Kidney (tissue), 14 donors: ENCODE measurements around the gene NCOA3. TPM values are rescaled to one million over a fixed set of nuclear protein-coding genes. Genes with fewer than 3 reads are reported as not detected.

ENCODE experiments used
- DNase-seq, 5 donors: peaks; one replicate each; pipeline ENCODE4 v3.0.0-alpha.2; 2013 to 2020
- FAIRE-seq: peaks from 2 replicates; lab custom pipeline; 2012; peaks lifted over from hg19 to GRCh38; lab: Jason Lieb, UNC
- H3K27ac ChIP-seq, 2 donors: one replicate each; pipeline ENCODE4 v1.7.0; 2013; ENCODE audit warnings: low read depth in 2 of 2, low read length in 2 of 2, inconsistent platforms in 1 of 2
- H3K27me3 ChIP-seq: one replicate; pipeline ENCODE4 v1.7.1; 2013; ENCODE audit warnings: low read length, inconsistent platforms; ENCODE audit not compliant: control insufficient read depth, insufficient read depth
- H3K36me3 ChIP-seq, 3 donors: one replicate each; pipeline versions ENCODE4 v1.7.0 to v1.7.1; 2013; ENCODE audit warnings: low read length in 3 of 3, control low read depth in 1 of 3, inconsistent platforms in 1 of 3; ENCODE audit not compliant: insufficient read depth in 3 of 3, control insufficient read depth in 2 of 3
- H3K4me1 ChIP-seq, 3 donors: one replicate each; pipeline versions ENCODE4 v1.7.0 to v1.7.1; 2013; ENCODE audit warnings: low read length in 3 of 3, inconsistent platforms in 1 of 3, low read depth in 1 of 3; ENCODE audit not compliant: control insufficient read depth in 2 of 3, insufficient read depth in 2 of 3
- H3K4me3 ChIP-seq, 3 donors: one replicate each; pipeline versions ENCODE4 v1.7.0 to v1.8.1; 2013; ENCODE audit warnings: low read length in 3 of 3, control low read depth in 1 of 3, inconsistent platforms in 1 of 3
- H3K9ac ChIP-seq, 3 donors: one replicate each; pipeline versions ENCODE4 v1.7.0 to v1.7.1; 2013; ENCODE audit warnings: low read length in 3 of 3, control low read depth in 1 of 3, inconsistent platforms in 1 of 3
- H3K9me3 ChIP-seq, 3 donors: one replicate each; pipeline versions ENCODE4 v1.7.0 to v1.7.1; 2013; ENCODE audit warnings: low read length in 3 of 3, control low read depth in 1 of 3, inconsistent platforms in 1 of 3; ENCODE audit not compliant: control insufficient read depth in 2 of 3, insufficient read depth in 1 of 3
- intact Hi-C: fragments of 100-400 bp; cut with DNase I; formaldehyde crosslinking; loops from one replicate; pipeline ENCODE4 v1.11.1; 2022
- polyA plus RNA-seq: library from polyadenylated mRNA; stranded (reverse); fragments of 350-450 nt; fragmentation: Illumina TruSeq; extraction: RNeasy Lipid Tissue Mini Kit (QIAGEN cat#74804); gene quantifications from one replicate; pipeline ENCODE4 v1.2.3, GENCODE V29; 2014; ENCODE audit warnings: low read depth, low replicate concordance; ENCODE audit not compliant: insufficient read depth
- total RNA-seq: library from RNA; stranded (reverse); fragmentation: NEBNext Ultra II Directional; extraction: Animal tissue kit (Norgen Biotek cat#: 25700); gene quantifications from one replicate; pipeline ENCODE4 v1.2.1, GENCODE V29; 2021
- TF ChIP-seq, protein P1 (sequence below): IDR thresholded peaks from 3 replicates; pipeline ENCODE4 v1.5.1; 2012; ENCODE audit warnings: mild to moderate bottlenecking, moderate library complexity, borderline replicate concordance; ENCODE audit not compliant: insufficient read depth; ENCODE audit errors: extremely low read depth
- donor health status: control.
- donor health status: control.
- donor health status: control.
- donor health status: control.
- donor health status: control.
- donor health status: DM: yes; HTN: yes; CAD: no.
- donor health status: Normal renal cell carcinoma (clear cell type).

NCOA3 gene
- total and polyA plus RNA-seq, 2 donors from 2014 or later: 4.9 to 38.8 TPM

GRCh38 chr20:47502271-47503239, 868 bp downstream of the NCOA3 start:
- H3K9ac ChIP-seq: peak overlapping the region; percentile 77 to 84 (median 79)
- H3K36me3 ChIP-seq: no peaks in the 10 kb centered on the region
- intact Hi-C loops: no loop called here
- no peaks in the 10 kb centered on the region for H3K27me3 ChIP-seq
- peaks cover 0 to 16% (median 8%) of the 10 kb centered on the region in 3 donors for H3K4me1 ChIP-seq
- peak overlapping the region; percentile 91 to 92 for H3K27ac ChIP-seq
- H3K4me3 ChIP-seq: peak overlapping the region; percentile 74 to 86 (median 78)
- FAIRE-seq (no peak), DNase-seq (peak in 4 of 5 donors; percentile 42 to 78 (median 66))
- no peaks in the 10 kb centered on the region for H3K9me3 ChIP-seq
- TF ChIP-seq, protein P1, sequence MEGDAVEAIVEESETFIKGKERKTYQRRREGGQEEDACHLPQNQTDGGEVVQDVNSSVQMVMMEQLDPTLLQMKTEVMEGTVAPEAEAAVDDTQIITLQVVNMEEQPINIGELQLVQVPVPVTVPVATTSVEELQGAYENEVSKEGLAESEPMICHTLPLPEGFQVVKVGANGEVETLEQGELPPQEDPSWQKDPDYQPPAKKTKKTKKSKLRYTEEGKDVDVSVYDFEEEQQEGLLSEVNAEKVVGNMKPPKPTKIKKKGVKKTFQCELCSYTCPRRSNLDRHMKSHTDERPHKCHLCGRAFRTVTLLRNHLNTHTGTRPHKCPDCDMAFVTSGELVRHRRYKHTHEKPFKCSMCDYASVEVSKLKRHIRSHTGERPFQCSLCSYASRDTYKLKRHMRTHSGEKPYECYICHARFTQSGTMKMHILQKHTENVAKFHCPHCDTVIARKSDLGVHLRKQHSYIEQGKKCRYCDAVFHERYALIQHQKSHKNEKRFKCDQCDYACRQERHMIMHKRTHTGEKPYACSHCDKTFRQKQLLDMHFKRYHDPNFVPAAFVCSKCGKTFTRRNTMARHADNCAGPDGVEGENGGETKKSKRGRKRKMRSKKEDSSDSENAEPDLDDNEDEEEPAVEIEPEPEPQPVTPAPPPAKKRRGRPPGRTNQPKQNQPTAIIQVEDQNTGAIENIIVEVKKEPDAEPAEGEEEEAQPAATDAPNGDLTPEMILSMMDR: no peak

DNA sequence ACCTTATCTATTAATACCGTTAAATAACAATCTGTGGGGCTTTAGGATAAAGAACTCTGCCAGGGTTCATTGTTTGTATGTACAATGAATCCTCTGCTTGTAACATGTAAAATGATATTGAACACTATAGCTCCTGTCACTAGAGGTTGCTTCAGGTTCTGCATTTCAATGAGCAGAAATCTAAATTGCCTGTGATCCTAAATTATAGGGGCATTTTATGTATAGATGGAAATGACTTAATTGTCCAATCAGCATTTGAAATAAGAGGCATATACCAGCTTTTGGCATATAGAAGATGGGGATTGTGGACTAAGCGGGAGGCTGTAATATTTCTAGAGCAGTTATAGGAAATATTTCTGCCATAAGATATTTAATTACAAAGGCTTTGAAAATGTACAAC, 2.0 kb downstream of the NCOA3 start:
- intact Hi-C loops: no loop called here
- H3K9me3 ChIP-seq: no peaks in the 10 kb centered on the region
- DNase-seq (no peak), FAIRE-seq (no peak)
- peak overlapping the region in 1 of 3 donors; percentile 78 for H3K4me3 ChIP-seq
- H3K27me3 ChIP-seq: no peaks in the 10 kb centered on the region
- H3K27ac ChIP-seq: no peak overlapping the region
- H3K36me3 ChIP-seq: no peaks in the 10 kb centered on the region
- H3K4me1 ChIP-seq: peaks cover 0 to 16% (median 8%) of the 10 kb centered on the region in 3 donors
- H3K9ac ChIP-seq: no peak overlapping the region
- TF ChIP-seq, protein P1: no peak

DNA sequence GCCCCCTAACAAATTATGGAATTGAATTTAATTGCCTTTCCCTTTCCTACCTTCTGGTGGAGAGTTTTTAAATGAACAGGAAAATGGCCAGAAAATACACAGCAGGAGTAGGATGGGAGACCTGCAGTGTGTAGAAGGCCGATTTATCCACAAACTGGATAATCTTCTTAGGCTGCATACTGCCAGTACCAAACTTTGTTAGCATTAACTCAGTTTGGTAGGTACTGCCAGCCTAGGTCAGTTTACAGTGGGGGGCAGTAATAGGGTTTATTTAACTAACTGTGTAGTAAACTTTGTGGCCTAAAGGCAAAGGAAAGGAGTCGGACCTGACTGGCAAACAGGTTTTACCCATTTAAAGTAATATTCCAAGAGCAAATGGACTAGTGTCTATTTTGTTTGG, 4.6 kb downstream of the NCOA3 start:
- Histone ChIP-seq H3K4me1 (peaks cover 0 to 8% (median 8%) of the 10 kb centered on the region in 3 donors), H3K9ac (no peak overlapping the region), H3K27ac (no peak overlapping the region), H3K9me3 (no peaks in the 10 kb centered on the region), H3K27me3 (no peaks in the 10 kb centered on the region), H3K36me3 (no peaks in the 10 kb centered on the region), H3K4me3 (no peak overlapping the region)
- DNase-seq: no peak
- no peak for FAIRE-seq
- intact Hi-C loops: no loop called here
- TF ChIP-seq, protein P1: no peak
